ENCODE measurements around the gene ETNK2.

ETNK2 gene

GRCh38 chr1:204112876-204113730 is 38.7 kb downstream of the ETNK2 start:
- TF ChIP-seq CTCF (IDR thresholded peaks at IDR 0.05; ENCODE audit: low read depth, low read length): no peak
- no peak overlapping the region for H3K4me3 ChIP-seq (ENCODE audit: low read depth, low read length)

- H3K4me3 ChIP-seq (ENCODE audit: low read depth, low read length): no peak overlapping the region
- TF ChIP-seq CTCF (IDR thresholded peaks at IDR 0.05; ENCODE audit: low read depth, low read length): no peak
These were observed 40.8 kb downstream of the ETNK2 start for GRCh38 chr1:204110894-204111633.

- TF ChIP-seq CTCF (IDR thresholded peaks at IDR 0.05; ENCODE audit: low read depth, low read length): no peak
- H3K4me3 ChIP-seq (ENCODE audit: low read depth, low read length): no peak overlapping the region
These were observed 43.3 kb downstream of the ETNK2 start for GRCh38 chr1:204108312-204109141.

GRCh38 chr1:204107892-204108291 is 44.0 kb downstream of the ETNK2 start:
- H3K4me3 ChIP-seq (ENCODE audit: low read depth, low read length): no peak overlapping the region
- TF ChIP-seq CTCF (IDR thresholded peaks at IDR 0.05; ENCODE audit: low read depth, low read length): no peak

- H3K4me3 ChIP-seq (ENCODE audit: low read depth, low read length): no peak overlapping the region
- TF ChIP-seq CTCF (IDR thresholded peaks at IDR 0.05; ENCODE audit: low read depth, low read length): no peak
These were observed 45.0 kb downstream of the ETNK2 start for GRCh38 chr1:204106825-204107224.

GRCh38 chr1:204105131-204105515 is 46.7 kb downstream of the ETNK2 start:
- no peak for TF ChIP-seq CTCF (IDR thresholded peaks at IDR 0.05; ENCODE audit: low read depth, low read length)
- no peak overlapping the region for H3K4me3 ChIP-seq (ENCODE audit: low read depth, low read length)
